Thyroid gland (tissue), 4 donors: ENCODE data around the gene FBXL17. TPM values are rescaled to one million over a fixed set of nuclear protein-coding genes. Genes with fewer than 3 reads are reported as not detected.

ENCODE experiments used
- DNase-seq, 2 donors: peaks; one replicate each; pipeline ENCODE4 v3.0.0-alpha.2; 2019
- H3K27ac ChIP-seq, 3 donors: fragments of 200-600 bp; sonication (generic); 1 replicate in 2 of 3; 2 replicates in 1 of 3; pipeline ENCODE4 v1.5.1; 2016 to 2019; ENCODE audit warnings: mild to moderate bottlenecking in 1 of 3, moderate library complexity in 1 of 3
- H3K27me3 ChIP-seq: fragments of 200-600 bp; sonication (generic); one replicate; pipeline ENCODE4 v1.5.1; 2019
- H3K36me3 ChIP-seq, 2 donors: fragments of 200-600 bp; sonication (generic); one replicate each; pipeline ENCODE4 v1.5.1; 2016 to 2019
- H3K4me1 ChIP-seq, 2 donors: fragments of 200-600 bp; sonication (generic); one replicate each; pipeline ENCODE4 v1.5.1; 2017 to 2019
- H3K4me3 ChIP-seq, 3 donors: fragments of 200-600 bp; sonication (generic); replicated peaks in 1 of 3; 1 replicate in 2 of 3; 2 replicates in 1 of 3; pipeline ENCODE4 v1.5.1; 2016; ENCODE audit warnings: mild to moderate bottlenecking in 1 of 3
- H3K9me3 ChIP-seq: fragments of 200-600 bp; sonication (generic); one replicate; pipeline ENCODE4 v1.5.1; 2017
- CTCF ChIP-seq, 6 experiments: fragments of 200-600 bp in 3 of 6; fragments of 450-650 bp in 3 of 6; sonication (generic) in 3 of 6; IDR thresholded peaks; one replicate each; pipeline ENCODE4 v1.5.1; 2016 to 2019; ENCODE audit warnings: antibody characterized with exemption in 6 of 6, mild to moderate bottlenecking in 2 of 6, inconsistent platforms in 1 of 6, moderate library complexity in 1 of 6
- POLR2A ChIP-seq, 2 donors: fragments of 450-650 bp; IDR thresholded peaks; one replicate each; pipeline ENCODE4 v1.6.1; 2017; ENCODE audit warnings: antibody characterized with exemption in 2 of 2, mild to moderate bottlenecking in 2 of 2, moderate library complexity in 1 of 2
- WGBS, 2 donors: methylation state at CpG; one replicate each; pipeline ENCODE4 v1.1.5; 2017; 5-methylcytosine and 5-hydroxymethylcytosine counted together
- intact Hi-C: fragments of 100-400 bp; cut with DNase I; formaldehyde crosslinking; loops from one replicate; pipeline ENCODE4 v1.15.1; 2023
- total RNA-seq, 4 donors: library from RNA; depleted of rRNA; stranded (reverse); fragments of >200 nt; gene quantifications; one replicate each; pipeline ENCODE4 v1.2.3, GENCODE V29; 2016

The FBXL17 gene
- total RNA-seq, 4 donors from 2014 or later: 37.6 to 77.7 (median 55.6) TPM

- Histone ChIP-seq H3K9me3 (no peaks in the 10 kb centered on the region), H3K36me3 (no peaks in the 10 kb centered on the region), H3K4me3 (no peak overlapping the region), H3K4me1 (peaks cover 3 to 5% of the 10 kb centered on the region in 2 donors), H3K27ac (no peak overlapping the region), H3K27me3 (no peaks in the 10 kb centered on the region)
- TF ChIP-seq CTCF (IDR thresholded peaks at IDR 0.05) (no peak), POLR2A (IDR thresholded peaks at IDR 0.05) (no peak)
- DNase-seq: no peak
- intact Hi-C loops: no loop called here
- 97 to 99% methylated on average over 3 of the region's 3 CpGs for WGBS, 2 donors
These were observed 300.2 kb downstream of the FBXL17 start for GRCh38 chr5:108081707-108082106.

GRCh38 chr5:108079753-108080152 is 302.1 kb downstream of the FBXL17 start:
- H3K27me3 ChIP-seq: no peaks in the 10 kb centered on the region
- no peak overlapping the region for H3K27ac ChIP-seq
- TF ChIP-seq CTCF (IDR thresholded peaks at IDR 0.05) (no peak), POLR2A (IDR thresholded peaks at IDR 0.05) (no peak)
- DNase-seq: no peak
- intact Hi-C loops: no loop called here
- no peak overlapping the region for H3K4me3 ChIP-seq
- peaks cover 3 to 5% of the 10 kb centered on the region in 2 donors for H3K4me1 ChIP-seq
- no peaks in the 10 kb centered on the region for H3K9me3 ChIP-seq
- H3K36me3 ChIP-seq: no peaks in the 10 kb centered on the region

GRCh38 chr5:108078882-108079281 is 303.0 kb downstream of the FBXL17 start:
- TF ChIP-seq CTCF (IDR thresholded peaks at IDR 0.05): no peak
- Histone ChIP-seq H3K4me1 (peaks cover 0 to 1% of the 10 kb centered on the region in 2 donors), H3K4me3 (no peak overlapping the region), H3K27ac (no peak overlapping the region), H3K36me3 (no peaks in the 10 kb centered on the region), H3K9me3 (no peaks in the 10 kb centered on the region), H3K27me3 (no peaks in the 10 kb centered on the region)
- 89% methylated on average over 1 of the region's 1 CpG for WGBS, 2 donors
- no peak for DNase-seq
- intact Hi-C loops: no loop called here

GRCh38 chr5:108078345-108078744 is 303.6 kb downstream of the FBXL17 start:
- Histone ChIP-seq H3K9me3 (no peaks in the 10 kb centered on the region), H3K27me3 (no peaks in the 10 kb centered on the region), H3K36me3 (no peaks in the 10 kb centered on the region), H3K4me3 (no peak overlapping the region), H3K4me1 (no peaks in the 10 kb centered on the region), H3K27ac (no peak overlapping the region)
- intact Hi-C loops: no loop called here
- WGBS, 2 donors: 97 to 98% methylated on average over 3 of the region's 3 CpGs
- TF ChIP-seq POLR2A (IDR thresholded peaks at IDR 0.05) (no peak), CTCF (IDR thresholded peaks at IDR 0.05) (no peak)
- no peak for DNase-seq

- H3K9me3 ChIP-seq: no peaks in the 10 kb centered on the region
- WGBS, 2 donors: 96 to 98% methylated on average over 2 of the region's 2 CpGs
- intact Hi-C loops: no loop called here
- no peaks in the 10 kb centered on the region for H3K36me3 ChIP-seq
- H3K4me1 ChIP-seq: no peaks in the 10 kb centered on the region
- TF ChIP-seq POLR2A (IDR thresholded peaks at IDR 0.05) (no peak), CTCF (IDR thresholded peaks at IDR 0.05) (no peak)
- H3K27me3 ChIP-seq: no peaks in the 10 kb centered on the region
- H3K27ac ChIP-seq: no peak overlapping the region
- no peak for DNase-seq
- no peak overlapping the region for H3K4me3 ChIP-seq
These were observed 307.3 kb downstream of the FBXL17 start for GRCh38 chr5:108074626-108075025.
